NCI-H69 (cell line): ENCODE measurements around the gene CYP46A1.
"Not testable (repeated sequence)": the region's sequence is repeated elsewhere in the genome, so short reads cannot be mapped to it uniquely, and the experiment has no call there.

Experiments
- DNase-seq: peaks from one replicate; lab custom pipeline; 2025; lab: John Stamatoyannopoulos, UW

CYP46A1 gene

GRCh38 chr14:99757331-99758070 is 73.4 kb downstream of the CYP46A1 start:
- no peak for DNase-seq

GRCh38 chr14:99758121-99758821 is 74.2 kb downstream of the CYP46A1 start:
- DNase-seq = peak; percentile 69

- DNase-seq = no peak
Observed at GRCh38 chr14:99758872-99759545, 74.9 kb downstream of the CYP46A1 start.

- DNase-seq = no peak
Observed at GRCh38 chr14:99759546-99759925, 75.4 kb downstream of the CYP46A1 start.

GRCh38 chr14:99760817-99761216 is 76.7 kb downstream of the CYP46A1 start:
- DNase-seq = no peak

- DNase-seq = not testable (repeated sequence)
Observed at GRCh38 chr14:99762911-99763310, 78.8 kb downstream of the CYP46A1 start.

GRCh38 chr14:99763527-99764221 is 79.6 kb downstream of the CYP46A1 start:
- DNase-seq = no peak

- no peak for DNase-seq
Observed at GRCh38 chr14:99764222-99764706, 80.2 kb downstream of the CYP46A1 start.

GRCh38 chr14:99768381-99768780 is 84.3 kb downstream of the CYP46A1 start:
- DNase-seq = no peak

- no peak for DNase-seq
Observed at GRCh38 chr14:99769123-99769522, 85.0 kb downstream of the CYP46A1 start.

- DNase-seq = no peak
Observed at GRCh38 chr14:99769799-99770198, 85.7 kb downstream of the CYP46A1 start.

- peak; percentile 20 for DNase-seq
Observed at GRCh38 chr14:99772371-99773283, 88.5 kb downstream of the CYP46A1 start.

GRCh38 chr14:99773521-99774497 is 89.7 kb downstream of the CYP46A1 start:
- DNase-seq = no peak

GRCh38 chr14:99774556-99775307 is 90.6 kb downstream of the CYP46A1 start:
- peak; percentile 30 for DNase-seq

GRCh38 chr14:99775351-99775750 is 91.3 kb downstream of the CYP46A1 start:
- DNase-seq = no peak
